Esophagus squamous epithelium (tissue), 5 donors: ENCODE results near the gene OR2A25. TPM values are rescaled to one million over a fixed set of nuclear protein-coding genes. Genes with fewer than 3 reads are reported as not detected.

Experiments
- DNase-seq: peaks from one replicate; lab custom pipeline; 2025; lab: John Stamatoyannopoulos, UW
- H3K27ac ChIP-seq, 4 donors: fragments of 200-600 bp; sonication (generic); one replicate each; pipeline ENCODE4 v1.5.1; 2016 to 2019; ENCODE audit warnings: mild to moderate bottlenecking in 1 of 4
- H3K27me3 ChIP-seq, 4 donors: fragments of 200-600 bp; sonication (generic); 1 replicate in 3 of 4; 2 replicates in 1 of 4; pipeline versions ENCODE4 v1.5.1 to v1.6.0; 2017 to 2021; ENCODE audit warnings: antibody characterized with exemption in 1 of 4
- H3K36me3 ChIP-seq, 3 donors: fragments of 200-600 bp; sonication (generic); one replicate each; pipeline ENCODE4 v1.5.1; 2016 to 2019
- H3K4me1 ChIP-seq, 3 donors: fragments of 200-600 bp; sonication (generic); one replicate each; pipeline ENCODE4 v1.5.1; 2017 to 2019
- H3K4me3 ChIP-seq, 4 donors: fragments of 200-600 bp; sonication (generic); 1 replicate in 3 of 4; 2 replicates in 1 of 4; pipeline ENCODE4 v1.5.1; 2016 to 2019; ENCODE audit warnings: mild to moderate bottlenecking in 2 of 4, moderate library complexity in 1 of 4
- H3K9me3 ChIP-seq, 3 donors: fragments of 200-600 bp; sonication (generic); one replicate each; pipeline ENCODE4 v1.5.1; 2016 to 2019
- POLR2A ChIP-seq, 4 donors: fragments of 450-650 bp; IDR thresholded peaks; one replicate each; pipeline ENCODE4 v1.6.1; 2017; ENCODE audit warnings: antibody characterized with exemption in 4 of 4, mild to moderate bottlenecking in 4 of 4, moderate library complexity in 3 of 4
- WGBS, 2 donors: methylation state at CpG; one replicate each; pipeline ENCODE4 v1.1.5; 2018; 5-methylcytosine and 5-hydroxymethylcytosine counted together
- intact Hi-C: fragments of 100-400 bp; cut with DNase I; formaldehyde crosslinking; loops from one replicate; pipeline ENCODE4 v1.15.0; 2022
- total RNA-seq, 4 donors: library from RNA; depleted of rRNA; stranded (reverse); fragments of >200 nt; gene quantifications; one replicate each; pipeline ENCODE4 v1.1.0, GENCODE V29; 2016
- TF ChIP-seq, protein P1 (sequence below), 6 experiments: fragments of 450-650 bp in 4 of 6; fragments of 200-600 bp in 2 of 6; sonication (generic) in 2 of 6; IDR thresholded peaks; one replicate each; pipeline ENCODE4 v1.5.1; 2016 to 2019; ENCODE audit warnings: antibody characterized with exemption in 6 of 6, mild to moderate bottlenecking in 4 of 6, moderate library complexity in 4 of 6
- donor health status: DM: yes; HTN: yes; CAD: no.

The OR2A25 gene, protein sequence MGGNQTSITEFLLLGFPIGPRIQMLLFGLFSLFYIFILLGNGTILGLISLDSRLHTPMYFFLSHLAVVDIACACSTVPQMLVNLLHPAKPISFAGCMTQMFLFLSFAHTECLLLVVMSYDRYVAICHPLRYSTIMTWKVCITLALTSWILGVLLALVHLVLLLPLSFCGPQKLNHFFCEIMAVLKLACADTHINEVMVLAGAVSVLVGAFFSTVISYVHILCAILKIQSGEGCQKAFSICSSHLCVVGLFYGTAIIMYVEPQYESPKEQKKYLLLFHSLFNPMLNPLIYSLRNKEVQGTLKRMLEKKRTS
- total RNA-seq: not detected

DNA sequence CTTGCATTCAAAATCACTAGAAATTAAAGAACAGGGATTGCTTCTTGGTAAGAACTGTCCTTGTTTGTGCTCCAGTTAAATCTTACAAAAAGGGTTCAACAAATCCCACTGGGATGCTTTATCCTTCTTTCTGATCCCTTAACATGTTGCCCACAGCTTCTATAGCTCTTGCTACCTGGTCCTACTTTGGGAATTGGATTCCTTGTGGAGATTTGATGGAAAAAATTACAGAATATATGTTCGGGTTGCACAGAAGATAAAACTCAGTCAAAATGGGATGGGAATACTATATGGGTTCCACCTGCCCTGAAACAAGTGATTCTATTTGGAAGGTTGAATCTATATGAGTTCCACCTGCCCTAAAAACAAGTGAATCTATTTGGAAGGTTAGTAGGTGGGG lies at the start of gene OR2A25:
OR2A25 (plus strand) TSS at position 301 of the 400 bp plus-strand sequence. CDS start 4,409 bp downstream, outside the sequence.
- Histone ChIP-seq H3K4me3 (no peak within 1 kb of the TSS), H3K27ac (no peak within 1 kb of the TSS), H3K4me1 (no peaks in the 10 kb centered on the region), H3K27me3 (no peaks in the 10 kb centered on the region), H3K9me3 (no peaks in the 10 kb centered on the region), H3K36me3 (no peaks in the 10 kb centered on the region)
- TF ChIP-seq POLR2A (IDR thresholded peaks at IDR 0.05): no peak
- TF ChIP-seq, protein P1, sequence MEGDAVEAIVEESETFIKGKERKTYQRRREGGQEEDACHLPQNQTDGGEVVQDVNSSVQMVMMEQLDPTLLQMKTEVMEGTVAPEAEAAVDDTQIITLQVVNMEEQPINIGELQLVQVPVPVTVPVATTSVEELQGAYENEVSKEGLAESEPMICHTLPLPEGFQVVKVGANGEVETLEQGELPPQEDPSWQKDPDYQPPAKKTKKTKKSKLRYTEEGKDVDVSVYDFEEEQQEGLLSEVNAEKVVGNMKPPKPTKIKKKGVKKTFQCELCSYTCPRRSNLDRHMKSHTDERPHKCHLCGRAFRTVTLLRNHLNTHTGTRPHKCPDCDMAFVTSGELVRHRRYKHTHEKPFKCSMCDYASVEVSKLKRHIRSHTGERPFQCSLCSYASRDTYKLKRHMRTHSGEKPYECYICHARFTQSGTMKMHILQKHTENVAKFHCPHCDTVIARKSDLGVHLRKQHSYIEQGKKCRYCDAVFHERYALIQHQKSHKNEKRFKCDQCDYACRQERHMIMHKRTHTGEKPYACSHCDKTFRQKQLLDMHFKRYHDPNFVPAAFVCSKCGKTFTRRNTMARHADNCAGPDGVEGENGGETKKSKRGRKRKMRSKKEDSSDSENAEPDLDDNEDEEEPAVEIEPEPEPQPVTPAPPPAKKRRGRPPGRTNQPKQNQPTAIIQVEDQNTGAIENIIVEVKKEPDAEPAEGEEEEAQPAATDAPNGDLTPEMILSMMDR (IDR thresholded peaks at IDR 0.05): no peak
- intact Hi-C loops: no loop called here
- 41 to 53% methylated on average over 1 of the region's 1 CpG for WGBS, 2 donors
- DNase-seq: no peak

DNA sequence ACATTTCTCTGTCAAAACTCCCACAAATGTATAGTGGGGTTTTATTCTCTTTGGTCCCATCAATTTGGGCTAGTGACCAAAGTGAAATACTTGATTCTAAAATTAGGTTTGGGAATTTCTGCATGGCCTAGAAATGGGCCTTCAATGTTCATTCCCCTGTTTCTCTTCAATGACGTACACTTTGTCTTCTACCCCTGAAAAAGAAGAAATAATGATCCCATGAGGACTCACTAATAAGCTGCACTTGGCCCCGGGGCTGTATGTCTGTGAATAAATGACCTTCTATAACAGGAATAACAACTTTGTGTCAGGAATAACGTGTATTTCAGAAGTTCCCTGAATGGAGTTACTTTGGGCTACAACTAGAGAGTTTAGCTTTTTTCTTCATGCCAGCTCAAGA lies 49.3 kb upstream of the OR2A25 start:
- no peak for TF ChIP-seq POLR2A (IDR thresholded peaks at IDR 0.05)
- TF ChIP-seq, protein P1 (IDR thresholded peaks at IDR 0.05): no peak
- Histone ChIP-seq H3K9me3 (no peaks in the 10 kb centered on the region), H3K27ac (no peak overlapping the region), H3K27me3 (no peaks in the 10 kb centered on the region), H3K36me3 (no peaks in the 10 kb centered on the region), H3K4me3 (no peak overlapping the region), H3K4me1 (no peaks in the 10 kb centered on the region)
- intact Hi-C loops: no loop called here
- no peak for DNase-seq
- WGBS, 2 donors: 39 to 53% methylated on average over 3 of the region's 3 CpGs

DNA sequence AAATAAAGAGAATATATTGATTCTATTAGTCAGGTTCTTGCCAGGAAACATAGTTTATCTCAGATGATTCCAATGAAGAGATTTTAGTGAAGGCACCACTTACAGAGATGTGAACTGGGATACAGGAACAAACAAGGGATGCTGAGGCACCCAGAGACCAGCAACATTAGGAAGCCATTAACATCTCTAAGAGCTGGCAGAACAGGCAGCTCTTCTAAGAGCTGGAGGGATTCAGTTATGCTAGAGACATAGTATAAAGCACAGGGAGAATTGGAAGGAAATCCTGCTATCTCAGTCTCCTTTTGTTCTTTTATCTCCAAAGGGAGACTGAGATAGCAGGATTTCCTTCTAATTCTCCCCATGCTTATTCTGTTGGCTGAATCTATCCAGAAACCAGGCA lies 47.4 kb upstream of the OR2A25 start:
- TF ChIP-seq, protein P1 (IDR thresholded peaks at IDR 0.05): no peak
- TF ChIP-seq POLR2A (IDR thresholded peaks at IDR 0.05): no peak
- intact Hi-C loops: no loop called here

DNA sequence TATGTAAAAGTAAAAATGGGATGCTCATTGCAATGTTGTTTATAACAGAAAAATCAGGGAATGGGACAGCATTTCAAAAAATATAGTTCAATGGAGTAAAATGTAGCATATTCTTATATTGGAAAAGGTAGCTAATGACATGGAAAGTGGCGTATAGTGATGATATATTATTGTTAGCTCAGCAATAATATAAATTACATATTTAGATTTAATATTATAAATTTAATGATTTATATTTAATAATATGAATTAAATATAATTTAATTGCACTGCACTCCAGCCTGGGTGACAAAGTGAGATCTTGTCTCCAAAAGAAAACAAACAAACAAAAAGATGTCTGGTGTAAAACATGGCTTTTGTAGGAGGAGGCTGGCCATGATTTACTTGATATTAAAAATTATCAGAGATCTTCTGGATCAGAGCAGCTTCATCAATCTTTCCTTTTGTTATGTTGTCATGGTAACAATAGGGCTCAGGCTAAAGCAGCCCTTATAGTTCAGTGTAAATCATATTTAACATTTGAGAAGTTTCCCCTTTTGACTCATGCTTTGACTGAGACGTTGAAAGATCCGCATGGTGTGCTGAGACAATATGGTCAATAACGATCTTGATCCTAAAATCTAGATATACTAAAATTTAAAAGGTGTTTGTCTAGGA lies 46.3 kb upstream of the OR2A25 start:
- WGBS, 2 donors: 67 to 68% methylated on average over 4 of the region's 4 CpGs
- intact Hi-C loops: no loop called here
- no peaks in the 10 kb centered on the region for H3K4me1 ChIP-seq

More for the DNA sequence above, 47.4 kb upstream of the OR2A25 start:
- no peaks in the 10 kb centered on the region for H3K27me3 ChIP-seq
- H3K4me1 ChIP-seq: no peaks in the 10 kb centered on the region
- no peak overlapping the region for H3K27ac ChIP-seq
- H3K4me3 ChIP-seq: no peak overlapping the region
- H3K36me3 ChIP-seq: no peaks in the 10 kb centered on the region
- H3K9me3 ChIP-seq: no peaks in the 10 kb centered on the region
- no peak for DNase-seq

DNA sequence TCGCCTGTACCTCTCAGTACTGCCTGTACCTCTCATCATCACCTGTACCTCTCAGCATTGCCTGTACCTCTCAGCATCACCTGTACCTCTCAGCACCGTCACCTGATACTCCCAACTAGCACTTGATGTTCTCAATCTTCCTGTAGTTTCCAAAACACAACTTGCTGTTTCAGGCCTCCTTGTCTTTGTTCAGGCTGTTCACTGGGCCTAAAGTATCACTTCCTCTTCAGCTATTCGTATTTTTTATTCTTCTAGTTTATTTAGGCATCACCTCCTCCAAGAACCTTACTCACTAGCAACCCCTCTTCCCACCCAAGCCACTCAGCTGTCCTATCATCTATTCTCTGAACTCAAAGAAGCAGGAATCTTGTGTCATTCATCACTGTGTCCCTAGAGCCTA lies 45.4 kb upstream of the OR2A25 start:
- Histone ChIP-seq H3K4me3 (no peak overlapping the region), H3K27me3 (no peaks in the 10 kb centered on the region), H3K36me3 (no peaks in the 10 kb centered on the region), H3K27ac (no peak overlapping the region), H3K9me3 (no peaks in the 10 kb centered on the region), H3K4me1 (no peaks in the 10 kb centered on the region)
- intact Hi-C loops: no loop called here
- no peak for DNase-seq
- 65 to 68% methylated on average over 3 of the region's 3 CpGs for WGBS, 2 donors
- TF ChIP-seq POLR2A (IDR thresholded peaks at IDR 0.05): no peak

More for the DNA sequence above, 46.3 kb upstream of the OR2A25 start:
- H3K9me3 ChIP-seq: no peaks in the 10 kb centered on the region
- TF ChIP-seq, protein P1 (IDR thresholded peaks at IDR 0.05): no peak
- no peak for TF ChIP-seq POLR2A (IDR thresholded peaks at IDR 0.05)
- H3K36me3 ChIP-seq: no peaks in the 10 kb centered on the region
- H3K27me3 ChIP-seq: no peaks in the 10 kb centered on the region
- H3K4me3 ChIP-seq: no peak overlapping the region
- no peak overlapping the region for H3K27ac ChIP-seq
- DNase-seq: no peak
